GM19239 (cell line): Measurements from ENCODE around the gene CELSR2.

ENCODE experiments used
- DNase-seq: peaks from one replicate; pipeline ENCODE4 v3.0.0; 2011; ENCODE audit warnings: low spot score; ENCODE audit not compliant: insufficient read length
- FAIRE-seq: peaks from 2 replicates; lab custom pipeline; 2011; peaks lifted over from hg19 to GRCh38; lab: Jason Lieb, UNC

Gene CELSR2

GRCh38 chr1:109262231-109263055 is 13.1 kb downstream of the CELSR2 start:
- DNase-seq (no peak), FAIRE-seq (no peak)

GRCh38 chr1:109263234-109263596 is 13.9 kb downstream of the CELSR2 start:
- FAIRE-seq (no peak), DNase-seq (no peak)

- FAIRE-seq, result peak; percentile 58
- peak; percentile 97 for DNase-seq
These were observed 14.4 kb downstream of the CELSR2 start for GRCh38 chr1:109263597-109264378.

GRCh38 chr1:109264379-109264755 is 15.0 kb downstream of the CELSR2 start:
- DNase-seq (no peak), FAIRE-seq (no peak)

GRCh38 chr1:109265016-109265415 is 15.7 kb downstream of the CELSR2 start:
- no peak for DNase-seq
- FAIRE-seq, result no peak

GRCh38 chr1:109265741-109266330 is 16.5 kb downstream of the CELSR2 start:
- no peak for FAIRE-seq
- DNase-seq, result no peak

- no peak for DNase-seq
These were observed 17.6 kb downstream of the CELSR2 start for GRCh38 chr1:109266965-109267364.

GRCh38 chr1:109267743-109268300 is 18.5 kb downstream of the CELSR2 start:
- FAIRE-seq, result no peak

More at GRCh38 chr1:109266965-109267364, 17.6 kb downstream of the CELSR2 start:
- FAIRE-seq, result no peak

GRCh38 chr1:109268431-109269211 is 19.3 kb downstream of the CELSR2 start:
- FAIRE-seq (no peak), DNase-seq (no peak)

More at GRCh38 chr1:109267743-109268300, 18.5 kb downstream of the CELSR2 start:
- DNase-seq, result no peak

- FAIRE-seq (no peak), DNase-seq (no peak)
These were observed 20.1 kb downstream of the CELSR2 start for GRCh38 chr1:109269212-109269980.

GRCh38 chr1:109269981-109270622 is 20.8 kb downstream of the CELSR2 start:
- DNase-seq, result no peak
- no peak for FAIRE-seq

GRCh38 chr1:109270623-109271317 is 21.4 kb downstream of the CELSR2 start:
- no peak for DNase-seq
- FAIRE-seq, result no peak

GRCh38 chr1:109271458-109271857 is 22.1 kb downstream of the CELSR2 start:
- DNase-seq, result no peak
- no peak for FAIRE-seq

GRCh38 chr1:109272021-109272799 is 22.9 kb downstream of the CELSR2 start:
- FAIRE-seq (no peak), DNase-seq (no peak)

GRCh38 chr1:109272831-109273547 is 23.6 kb downstream of the CELSR2 start:
- DNase-seq (no peak), FAIRE-seq (no peak)

GRCh38 chr1:109273570-109274288 is 24.4 kb downstream of the CELSR2 start:
- FAIRE-seq (no peak), DNase-seq (no peak)
